Measurements from ENCODE around the gene CRACR2A.

DNA sequence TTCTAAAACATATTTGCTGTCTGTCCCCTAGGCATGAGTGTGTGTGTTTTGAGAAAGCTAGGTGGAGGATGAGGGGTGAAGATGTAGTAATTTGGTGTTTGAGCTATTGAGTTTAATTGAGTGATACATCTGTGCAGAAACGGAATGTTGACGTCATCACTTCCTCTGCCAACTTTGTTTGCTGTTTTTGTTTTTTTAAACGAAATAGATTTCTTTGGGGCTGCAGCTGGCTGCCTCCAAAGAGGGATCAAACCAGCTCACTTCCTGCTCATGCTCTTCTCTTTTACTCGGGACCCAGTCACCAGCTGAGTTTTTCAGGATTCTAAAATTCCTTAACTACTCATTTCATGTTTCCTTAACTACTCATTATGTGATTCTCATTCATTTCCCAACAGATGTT, 19.5 kb upstream of the CRACR2A start:
- TF ChIP-seq REST (IDR thresholded peaks at IDR 0.05; ENCODE audit: insufficient read depth in 1 of 2, low read depth in 2 of 2, low read length in 2 of 2) (no peak), POLR2AphosphoS5 (IDR thresholded peaks at IDR 0.05; ENCODE audit: low read depth, low read length) (no peak), SIN3A (IDR thresholded peaks at IDR 0.05; ENCODE audit: borderline replicate concordance, insufficient read depth, low read length) (no peak), TAF1 (IDR thresholded peaks at IDR 0.05; ENCODE audit: borderline replicate concordance, insufficient read depth, low read length) (no peak)
